Measurements from ENCODE around the gene SEC23A. TPM values are rescaled to one million over a fixed set of nuclear protein-coding genes. Genes with fewer than 3 reads are reported as not detected.

Gene SEC23A
- total RNA-seq, 1 donor from 2014 or later: 65.8 TPM

Other genes starting within 250 kb of the SEC23A start
- 23.1 and 24.9 TPM in 2 replicates for gene GEMIN2, start 11.1 kb upstream of the SEC23A start, total RNA-seq
- gene TRAPPC6B, start 67.1 kb upstream of the SEC23A start, total RNA-seq: 16.9 and 20.8 TPM in 2 replicates
- 121 and 128 TPM in 2 replicates for gene PNN, start 72.0 kb upstream of the SEC23A start, total RNA-seq
- 18.7 and 21.8 TPM in 2 replicates for gene MIA2, start 130.7 kb upstream of the SEC23A start, total RNA-seq